HepG2 (cell line): ENCODE data around the gene PSKH1. TPM values are rescaled to one million over a fixed set of nuclear protein-coding genes. Genes with fewer than 3 reads are reported as not detected.

ENCODE experiments used
- ATAC-seq: fragments of 200-7000 bp; cut with Tn5 transposase; 3 replicates; pipeline ENCODE4 v1.9.1; 2020; ENCODE audit warnings: mild to moderate bottlenecking, moderate library complexity
- BruUV-seq: library from RNA; stranded (reverse); fragments of 400-500 nt; replicated peaks from 2 replicates; lab custom pipeline; 2021; lab: Mats Ljungman, UMichigan
- CTCF ChIA-PET: fragments of 300-600 bp; formaldehyde crosslinking; extraction: SDS; loops from one replicate; lab custom pipeline; 2021; ENCODE audit warnings: low total read pairs, inconsistent platforms, low intra/inter-chr PET ratio; lab: Yijun Ruan, JAX
- POLR2A ChIA-PET: fragments of 350-600 bp; sonication (Branson Sonifier 250); formaldehyde crosslinking; loops from one replicate; lab custom pipeline; 2020; ENCODE audit warnings: antibody characterized with exemption, inconsistent platforms; lab: Yijun Ruan, JAX
- DNase-seq: peaks from one replicate; pipeline ENCODE4 v3.0.0-alpha.2; 2015; ENCODE audit warnings: low spot score
- FAIRE-seq: peaks from 3 replicates; lab custom pipeline; 2011; peaks lifted over from hg19 to GRCh38; lab: Jason Lieb, UNC
- H2AFZ ChIP-seq: one replicate; pipeline ENCODE4 v1.6.1; 2011; ENCODE audit warnings: low read length, inconsistent platforms
- H3K27ac ChIP-seq: fragments of 300-600 bp; 3 replicates; pipeline ENCODE4 v1.8.0; 2011; ENCODE audit warnings: mixed run types, mild to moderate bottlenecking, mixed read lengths, low read length, inconsistent platforms; ENCODE audit not compliant: insufficient read depth; ENCODE audit errors: extremely low read length
- H3K27me3 ChIP-seq, 2 experiments: fragments of 200-600 bp in 1 of 2; 2 replicates in 1 of 2; 3 replicates in 1 of 2; pipeline versions ENCODE4 v1.6.0 to v1.8.0; 2011; ENCODE audit warnings: low read length in 2 of 2, mild to moderate bottlenecking in 2 of 2, moderate library complexity in 2 of 2, inconsistent platforms in 1 of 2; ENCODE audit not compliant: insufficient read depth in 2 of 2, control insufficient read depth in 1 of 2
- H3K36me3 ChIP-seq, 2 experiments: fragments of 200-600 bp in 1 of 2; replicated peaks in 1 of 2; 2 replicates in 1 of 2; 3 replicates in 1 of 2; pipeline versions ENCODE4 v1.5.1 to v1.8.0; 2011; ENCODE audit warnings: low read length in 2 of 2, inconsistent platforms in 1 of 2; ENCODE audit not compliant: insufficient read depth in 2 of 2, control insufficient read depth in 1 of 2
- H3K4me1 ChIP-seq: 2 replicates; pipeline ENCODE4 v1.5.1; 2012; ENCODE audit warnings: low read length, inconsistent platforms; ENCODE audit not compliant: insufficient read depth
- H3K4me2 ChIP-seq: 2 replicates; pipeline ENCODE4 v1.6.0; 2011; ENCODE audit warnings: low read depth, low read length, inconsistent platforms
- H3K4me3 ChIP-seq, 3 experiments: fragments of 200-600 bp in 1 of 3; sonication (generic), shearing (Covaris generic) in 1 of 3; replicated peaks in 1 of 3; 2 replicates each; pipeline ENCODE4 v1.5.1; 2011 to 2016; ENCODE audit warnings: low read length in 3 of 3, inconsistent platforms in 2 of 3, low read depth in 2 of 3, mild to moderate bottlenecking in 2 of 3, control low read depth in 1 of 3, mixed read lengths in 1 of 3; ENCODE audit not compliant: insufficient read depth in 1 of 3
- H3K79me2 ChIP-seq: one replicate; pipeline ENCODE4 v1.6.1; 2011; ENCODE audit warnings: low read length, inconsistent platforms; ENCODE audit not compliant: insufficient read depth
- H3K9ac ChIP-seq: 2 replicates; pipeline ENCODE4 v1.6.0; 2011; ENCODE audit warnings: mild to moderate bottlenecking, low read depth, low read length, inconsistent platforms; ENCODE audit not compliant: insufficient read depth
- H3K9me3 ChIP-seq: 2 replicates; pipeline ENCODE4 v1.5.1; 2012; ENCODE audit warnings: mild to moderate bottlenecking, low read length
- H4K20me1 ChIP-seq: 2 replicates; pipeline ENCODE4 v1.6.0; 2011; ENCODE audit warnings: inconsistent platforms, mild to moderate bottlenecking, low read length, moderate library complexity; ENCODE audit not compliant: insufficient read depth
- FOXM1 ChIP-seq: sonication (generic); formaldehyde crosslinking; IDR thresholded peaks from 2 replicates; pipeline ENCODE4 v1.5.0; 2020; ENCODE audit warnings: missing genetic modification reagents
- HDAC2 ChIP-seq: sonication (generic); formaldehyde crosslinking; IDR thresholded peaks from 2 replicates; pipeline ENCODE4 v1.4.0; 2020; ENCODE audit warnings: missing genetic modification reagents
- HMG20B ChIP-seq: conservative IDR thresholded peaks from 2 replicates; pipeline ENCODE4 v1.6.1; 2016; ENCODE audit warnings: missing genetic modification reagents, missing compliant biosample characterization
- KDM6A ChIP-seq: IDR thresholded peaks from 2 replicates; pipeline ENCODE4 v1.6.1; 2016; ENCODE audit warnings: low read depth
- MAF1 ChIP-seq: sonication (generic); formaldehyde crosslinking; IDR thresholded peaks from 2 replicates; pipeline ENCODE4 v1.5.0; 2020; ENCODE audit warnings: missing genetic modification reagents, borderline replicate concordance
- MLLT10 ChIP-seq: sonication (generic); formaldehyde crosslinking; IDR thresholded peaks from 2 replicates; pipeline ENCODE4 v1.4.0; 2020; ENCODE audit warnings: missing genetic modification reagents
- NFKB2 ChIP-seq: sonication (generic); formaldehyde crosslinking; IDR thresholded peaks from 2 replicates; pipeline ENCODE4 v1.4.0; 2020; ENCODE audit warnings: missing genetic modification reagents, borderline replicate concordance
- RBFOX2 ChIP-seq: fragments of 200-400 bp; formaldehyde crosslinking; IDR thresholded peaks from 2 replicates; pipeline ENCODE4 v1.6.1; 2017; ENCODE audit warnings: low read depth, mild to moderate bottlenecking, low read length
- SSRP1 ChIP-seq: IDR thresholded peaks from 2 replicates; pipeline ENCODE4 v1.6.1; 2016; ENCODE audit warnings: control low read depth
- ZFP37 ChIP-seq: sonication (generic); formaldehyde crosslinking; IDR thresholded peaks from 2 replicates; pipeline ENCODE4 v1.4.0; 2020; ENCODE audit warnings: missing genetic modification reagents, borderline replicate concordance
- ZKSCAN5 ChIP-seq: sonication (generic); formaldehyde crosslinking; IDR thresholded peaks from 2 replicates; pipeline ENCODE4 v1.5.1; 2020; ENCODE audit warnings: mild to moderate bottlenecking, missing genetic modification reagents
- ZNF343 ChIP-seq: sonication (generic); formaldehyde crosslinking; IDR thresholded peaks from 2 replicates; pipeline ENCODE4 v1.4.0; 2020; ENCODE audit warnings: mild to moderate bottlenecking, missing genetic modification reagents
- ZNF841 ChIP-seq: sonication (generic); formaldehyde crosslinking; IDR thresholded peaks from 2 replicates; pipeline ENCODE4 v1.8.1; 2023; ENCODE audit warnings: missing genetic modification reagents, borderline replicate concordance
- WGBS: methylation state at CpG from one replicate; pipeline ENCODE4 v1.1.6; 2017; ENCODE audit warnings: low lambda C conversion rate; 5-methylcytosine and 5-hydroxymethylcytosine counted together
- in situ Hi-C: cut with HindIII; loops from 2 replicates; pipeline ENCODE4 v1.10.0; 2017; ENCODE audit warnings: low pct_unique_long_range_greater_than_20kb; ENCODE audit not compliant: extremely low pct_ligation_motif_present
- intact Hi-C: fragments of 100-400 bp; cut with micrococcal nuclease; formaldehyde crosslinking; loops from one replicate; pipeline ENCODE4 v1.10.0; 2022; ENCODE audit not compliant: unreplicated experiment
- polyA plus RNA-seq, 8 experiments: library from polyadenylated mRNA; depleted of rRNA in 3 of 8; stranded (reverse) in 7 of 8; unstranded in 1 of 8; fragments of >200 nt; fragmentation: Illumina TruSeq in 4 of 8; extraction: Trizol in 4 of 8; gene quantifications; 2 replicates each; pipeline versions ENCODE4 v1.2.1 to v1.2.3, GENCODE V29; 2011 to 2016; ENCODE audit warnings: low read depth in 4 of 8, missing spikeins in 1 of 8, mixed read lengths in 1 of 8; ENCODE audit not compliant: insufficient read depth in 1 of 8
- total RNA-seq, 5 experiments: library from RNA; depleted of rRNA; stranded (reverse); fragments of >200 nt; fragmentation: Illumina TruSeq; extraction: Trizol; gene quantifications; 2 replicates each; pipeline ENCODE4 v1.2.3, GENCODE V29; 2016; ENCODE audit warnings: low read depth in 1 of 5
- TF ChIP-seq, protein P1 (sequence below): sonication (generic); formaldehyde crosslinking; conservative IDR thresholded peaks from 2 replicates; pipeline ENCODE4 v1.4.0; 2020; ENCODE audit warnings: missing genetic modification reagents
- TF ChIP-seq, protein P2 (sequence below): sonication (generic); formaldehyde crosslinking; IDR thresholded peaks from 2 replicates; pipeline ENCODE4 v1.5.0; 2020; ENCODE audit warnings: mild to moderate bottlenecking, missing genetic modification reagents, moderate library complexity
- TF ChIP-seq, protein P3 (sequence below): sonication (generic); formaldehyde crosslinking; IDR thresholded peaks from 2 replicates; pipeline ENCODE4 v1.4.0; 2020; ENCODE audit warnings: mild to moderate bottlenecking, missing genetic modification reagents

Gene PSKH1
- total and polyA plus RNA-seq, 2 of the 13 experiments (the other 11 are each of a cell fraction or from before 2014, with no cell fraction given), result 8.4 to 19.1 TPM

DNA sequence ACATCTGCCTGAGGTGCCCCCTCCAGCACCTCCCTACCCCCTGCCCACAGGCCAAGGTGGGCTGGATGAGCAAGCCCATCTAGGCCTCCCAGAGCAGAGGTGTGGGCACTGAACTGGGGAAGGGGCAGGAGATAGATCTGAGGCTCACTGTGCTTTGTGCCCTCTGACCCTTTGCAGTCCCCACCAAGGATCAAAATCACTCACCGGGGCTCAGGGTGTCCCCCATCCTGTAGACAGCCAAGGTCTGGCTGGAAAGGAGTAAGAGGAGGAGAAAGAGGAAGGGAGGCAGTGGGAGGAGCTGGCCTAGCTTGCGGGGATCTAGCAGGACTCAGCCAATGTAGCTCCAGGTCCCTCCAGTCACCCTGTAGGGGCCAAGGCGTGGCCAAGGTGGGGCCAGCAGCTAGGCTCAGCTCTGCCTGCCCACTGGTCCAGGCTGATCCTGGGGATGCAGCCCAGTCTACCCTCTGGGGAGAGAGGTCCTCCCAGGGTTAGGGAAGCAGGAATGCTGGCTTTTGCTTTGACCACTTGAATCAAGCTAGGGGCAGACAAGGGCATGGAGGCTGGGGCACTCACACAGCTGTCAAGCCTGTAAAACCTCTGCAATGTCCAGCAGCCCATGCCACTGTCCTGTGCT, 73.6 kb downstream of the PSKH1 start (continued):
- TF ChIP-seq, protein P1, sequence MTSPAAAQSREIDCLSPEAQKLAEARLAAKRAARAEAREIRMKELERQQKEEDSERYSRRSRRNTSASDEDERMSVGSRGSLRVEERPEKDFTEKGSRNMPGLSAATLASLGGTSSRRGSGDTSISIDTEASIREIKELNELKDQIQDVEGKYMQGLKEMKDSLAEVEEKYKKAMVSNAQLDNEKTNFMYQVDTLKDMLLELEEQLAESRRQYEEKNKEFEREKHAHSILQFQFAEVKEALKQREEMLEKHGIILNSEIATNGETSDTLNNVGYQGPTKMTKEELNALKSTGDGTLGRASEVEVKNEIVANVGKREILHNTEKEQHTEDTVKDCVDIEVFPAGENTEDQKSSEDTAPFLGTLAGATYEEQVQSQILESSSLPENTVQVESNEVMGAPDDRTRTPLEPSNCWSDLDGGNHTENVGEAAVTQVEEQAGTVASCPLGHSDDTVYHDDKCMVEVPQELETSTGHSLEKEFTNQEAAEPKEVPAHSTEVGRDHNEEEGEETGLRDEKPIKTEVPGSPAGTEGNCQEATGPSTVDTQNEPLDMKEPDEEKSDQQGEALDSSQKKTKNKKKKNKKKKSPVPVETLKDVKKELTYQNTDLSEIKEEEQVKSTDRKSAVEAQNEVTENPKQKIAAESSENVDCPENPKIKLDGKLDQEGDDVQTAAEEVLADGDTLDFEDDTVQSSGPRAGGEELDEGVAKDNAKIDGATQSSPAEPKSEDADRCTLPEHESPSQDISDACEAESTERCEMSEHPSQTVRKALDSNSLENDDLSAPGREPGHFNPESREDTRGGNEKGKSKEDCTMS, result no peak

DNA sequence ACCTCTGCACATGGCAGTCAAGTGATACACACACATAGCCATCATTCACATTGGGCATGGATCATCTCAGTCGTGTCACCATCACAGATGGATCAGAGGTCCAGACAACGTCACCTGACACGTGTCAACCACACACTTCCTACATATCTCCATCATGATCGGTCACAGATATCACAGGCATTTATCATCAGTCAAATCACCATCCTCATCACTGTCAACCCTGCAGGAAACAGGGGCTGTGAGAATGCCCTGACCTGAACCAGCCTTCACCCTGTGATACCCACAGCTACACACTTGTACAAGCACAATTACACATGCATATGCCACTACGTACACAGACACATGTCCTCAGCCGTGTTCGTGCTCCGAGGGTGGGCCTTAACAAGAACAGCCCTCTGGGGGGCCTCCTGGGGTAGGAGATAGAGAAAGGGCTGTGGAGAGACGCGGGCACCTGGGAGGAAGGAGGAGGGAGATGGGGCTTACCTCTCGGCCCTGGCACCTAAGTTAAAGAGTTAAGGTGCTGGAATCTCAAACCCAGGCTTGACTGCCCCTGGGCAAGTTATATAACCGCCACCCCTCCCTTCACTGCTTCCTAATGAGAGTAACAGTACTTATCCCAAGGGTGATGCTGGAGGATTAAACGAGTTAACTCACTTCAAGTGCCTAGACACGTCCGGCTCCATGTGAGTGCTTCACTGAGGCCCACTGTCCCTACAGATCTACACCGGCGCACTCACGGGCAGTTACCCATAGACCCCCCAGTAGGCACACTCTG, 74.3 kb downstream of the PSKH1 start:
- peak overlapping the region; percentile 75 for H3K27ac ChIP-seq
- peak; percentile 53 for FAIRE-seq
- no peak overlapping the region for H2AFZ ChIP-seq
- H3K4me1 ChIP-seq, result peaks cover 62% of the 10 kb centered on the region
- H3K4me2 ChIP-seq, result peak overlapping the region; percentile 92
- no peak for ATAC-seq
- no peaks in the 10 kb centered on the region for H3K9me3 ChIP-seq
- in situ Hi-C loops (no loop called here), intact Hi-C loops (no loop called here)
- H3K79me2 ChIP-seq, result peaks cover 62% of the 10 kb centered on the region
- WGBS, result 7% methylated on average over 18 of the region's 18 CpGs
- H3K4me3 ChIP-seq, result peak overlapping the region; percentile 89 to 91 (median 90)
- ChIA-PET CTCF (no interaction called here), POLR2A (interaction anchor here (0.6 to 12.9 kb wide), 20 partner anchors 8 to 405 kb away, joined by 3 to 226 read pairs (median 10); partner anchors contain the start of genes CTCF, CTRL, DDX28 and DPEP2)
- peak overlapping the region; percentile 97 for H3K9ac ChIP-seq
- BruUV-seq, result TSS peak; percentile 50
- peaks cover 16% of the 10 kb centered on the region for H4K20me1 ChIP-seq
- peaks cover 7 to 12% of the 10 kb centered on the region in 2 experiments for H3K36me3 ChIP-seq
- DNase-seq, result no peak
- no peaks in the 10 kb centered on the region; a peak in 1 of 5 replicates for H3K27me3 ChIP-seq
- TF ChIP-seq RBFOX2 (no peak), KDM6A (no peak), HDAC2 (CRISPR knock-in tag) (no peak), MAF1 (CRISPR knock-in tag) (no peak), ZNF841 (no peak), ZKSCAN5 (CRISPR knock-in tag) (no peak), SSRP1 (peak; percentile 5; the same call in 1 of the 2 replicates), FOXM1 (CRISPR knock-in tag) (no peak), HMG20B (CRISPR knock-in tag) (no peak), ZFP37 (no peak), ZNF343 (CRISPR knock-in tag) (no peak), NFKB2 (CRISPR knock-in tag) (no peak), MLLT10 (no peak)
- TF ChIP-seq, protein P2, sequence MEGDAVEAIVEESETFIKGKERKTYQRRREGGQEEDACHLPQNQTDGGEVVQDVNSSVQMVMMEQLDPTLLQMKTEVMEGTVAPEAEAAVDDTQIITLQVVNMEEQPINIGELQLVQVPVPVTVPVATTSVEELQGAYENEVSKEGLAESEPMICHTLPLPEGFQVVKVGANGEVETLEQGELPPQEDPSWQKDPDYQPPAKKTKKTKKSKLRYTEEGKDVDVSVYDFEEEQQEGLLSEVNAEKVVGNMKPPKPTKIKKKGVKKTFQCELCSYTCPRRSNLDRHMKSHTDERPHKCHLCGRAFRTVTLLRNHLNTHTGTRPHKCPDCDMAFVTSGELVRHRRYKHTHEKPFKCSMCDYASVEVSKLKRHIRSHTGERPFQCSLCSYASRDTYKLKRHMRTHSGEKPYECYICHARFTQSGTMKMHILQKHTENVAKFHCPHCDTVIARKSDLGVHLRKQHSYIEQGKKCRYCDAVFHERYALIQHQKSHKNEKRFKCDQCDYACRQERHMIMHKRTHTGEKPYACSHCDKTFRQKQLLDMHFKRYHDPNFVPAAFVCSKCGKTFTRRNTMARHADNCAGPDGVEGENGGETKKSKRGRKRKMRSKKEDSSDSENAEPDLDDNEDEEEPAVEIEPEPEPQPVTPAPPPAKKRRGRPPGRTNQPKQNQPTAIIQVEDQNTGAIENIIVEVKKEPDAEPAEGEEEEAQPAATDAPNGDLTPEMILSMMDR, result 0 out of 2 replicates have a peak, but pooled peaks have one; percentile 19
- TF ChIP-seq, protein P3, sequence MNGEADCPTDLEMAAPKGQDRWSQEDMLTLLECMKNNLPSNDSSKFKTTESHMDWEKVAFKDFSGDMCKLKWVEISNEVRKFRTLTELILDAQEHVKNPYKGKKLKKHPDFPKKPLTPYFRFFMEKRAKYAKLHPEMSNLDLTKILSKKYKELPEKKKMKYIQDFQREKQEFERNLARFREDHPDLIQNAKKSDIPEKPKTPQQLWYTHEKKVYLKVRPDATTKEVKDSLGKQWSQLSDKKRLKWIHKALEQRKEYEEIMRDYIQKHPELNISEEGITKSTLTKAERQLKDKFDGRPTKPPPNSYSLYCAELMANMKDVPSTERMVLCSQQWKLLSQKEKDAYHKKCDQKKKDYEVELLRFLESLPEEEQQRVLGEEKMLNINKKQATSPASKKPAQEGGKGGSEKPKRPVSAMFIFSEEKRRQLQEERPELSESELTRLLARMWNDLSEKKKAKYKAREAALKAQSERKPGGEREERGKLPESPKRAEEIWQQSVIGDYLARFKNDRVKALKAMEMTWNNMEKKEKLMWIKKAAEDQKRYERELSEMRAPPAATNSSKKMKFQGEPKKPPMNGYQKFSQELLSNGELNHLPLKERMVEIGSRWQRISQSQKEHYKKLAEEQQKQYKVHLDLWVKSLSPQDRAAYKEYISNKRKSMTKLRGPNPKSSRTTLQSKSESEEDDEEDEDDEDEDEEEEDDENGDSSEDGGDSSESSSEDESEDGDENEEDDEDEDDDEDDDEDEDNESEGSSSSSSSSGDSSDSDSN (CRISPR knock-in tag), result no peak
